H1 (cell line): ENCODE results near the gene UBE2E2. TPM values are rescaled to one million over a fixed set of nuclear protein-coding genes. Genes with fewer than 3 reads are reported as not detected.

Experiments used
- CTCF ChIA-PET: fragments of 300-600 bp; sonication (Branson Sonifier 250); formaldehyde crosslinking; loops from one replicate; lab custom pipeline; 2021; ENCODE audit not compliant: partially characterized antibody; lab: Charles Lee
- POLR2A ChIA-PET: fragments of 300-600 bp; sonication (Branson Sonifier 250); formaldehyde crosslinking; loops from one replicate; lab custom pipeline; 2021; ENCODE audit warnings: inconsistent platforms; ENCODE audit not compliant: partially characterized antibody; lab: Charles Lee
- DNase-seq, 2 experiments: peaks; one replicate each; pipeline versions ENCODE4 v3.0.0 to v3.0.0-alpha.2; 2010 to 2022; ENCODE audit warnings: low spot score in 2 of 2, low read depth in 1 of 2, mixed read lengths in 1 of 2
- FAIRE-seq: peaks from 2 replicates; lab custom pipeline; 2011; peaks lifted over from hg19 to GRCh38; lab: Jason Lieb, UNC
- H2AFZ ChIP-seq: 2 replicates; pipeline ENCODE4 v1.8.1; 2012; ENCODE audit warnings: low read length, inconsistent platforms
- H2AK5ac ChIP-seq: 2 replicates; pipeline ENCODE4 v1.6.1; 2013; ENCODE audit warnings: low read depth, low read length
- H2BK120ac ChIP-seq: replicated peaks from 2 replicates; pipeline ENCODE3; 2013; ENCODE audit warnings: low read depth, low read length, inconsistent platforms
- H2BK12ac ChIP-seq: 2 replicates; pipeline ENCODE4 v1.6.1; 2013; ENCODE audit warnings: low read depth, low read length
- H2BK15ac ChIP-seq: 2 replicates; pipeline ENCODE4 v1.6.1; 2013; ENCODE audit warnings: low read length
- H2BK20ac ChIP-seq: 2 replicates; pipeline ENCODE4 v1.6.1; 2013; ENCODE audit warnings: low read length
- H2BK5ac ChIP-seq: 2 replicates; pipeline ENCODE4 v1.6.1; 2013; ENCODE audit warnings: low read depth, low read length
- H3K14ac ChIP-seq: 2 replicates; pipeline ENCODE4 v1.6.1; 2013; ENCODE audit warnings: inconsistent platforms; ENCODE audit not compliant: insufficient read length
- H3K18ac ChIP-seq: 2 replicates; pipeline ENCODE4 v1.6.1; 2013; ENCODE audit warnings: low read length; ENCODE audit errors: extremely low read depth
- H3K23ac ChIP-seq: 2 replicates; pipeline ENCODE4 v1.6.1; 2013; ENCODE audit warnings: inconsistent platforms; ENCODE audit not compliant: insufficient read length
- H3K23me2 ChIP-seq: 2 replicates; pipeline ENCODE4 v1.6.1; 2013; ENCODE audit warnings: low read depth, low read length
- H3K27ac ChIP-seq: 2 replicates; pipeline ENCODE4 v1.6.1; 2011; ENCODE audit warnings: low read depth, low read length, inconsistent platforms
- H3K27me3 ChIP-seq, 4 experiments: replicated peaks in 1 of 4; 1 replicate in 1 of 4; 2 replicates in 3 of 4; pipeline versions ENCODE4 v1.6.1 to v1.8.1; 2011 to 2013; ENCODE audit warnings: low read length in 3 of 4, mild to moderate bottlenecking in 3 of 4, inconsistent platforms in 2 of 4, mixed read lengths in 2 of 4, moderate library complexity in 1 of 4; ENCODE audit not compliant: control insufficient read depth in 3 of 4, insufficient read depth in 3 of 4; ENCODE audit errors: extremely low read depth in 1 of 4
- H3K36me3 ChIP-seq, 4 experiments: 2 replicates each; pipeline versions ENCODE4 v1.6.1 to v1.8.1; 2011 to 2013; ENCODE audit warnings: mild to moderate bottlenecking in 4 of 4, low read length in 3 of 4, moderate library complexity in 2 of 4, control low read depth in 1 of 4, inconsistent platforms in 1 of 4; ENCODE audit not compliant: insufficient read depth in 4 of 4, control insufficient read depth in 2 of 4
- H3K4ac ChIP-seq: replicated peaks from 2 replicates; pipeline ENCODE3; 2013; ENCODE audit warnings: low read length, low read depth, mixed read lengths, inconsistent platforms; ENCODE audit not compliant: insufficient read length
- H3K4me1 ChIP-seq, 4 experiments: replicated peaks in 1 of 4; 1 replicate in 1 of 4; 2 replicates in 3 of 4; pipeline versions ENCODE4 v1.6.1 to v1.8.1; 2011 to 2013; ENCODE audit warnings: low read length in 3 of 4, inconsistent platforms in 2 of 4, mixed read lengths in 1 of 4; ENCODE audit not compliant: insufficient read depth in 4 of 4, control insufficient read depth in 3 of 4
- H3K4me2 ChIP-seq, 2 experiments: 2 replicates each; pipeline versions ENCODE4 v1.6.1 to v1.8.1; 2011 to 2013; ENCODE audit warnings: low read depth in 2 of 2, low read length in 2 of 2, control low read depth in 1 of 2, inconsistent platforms in 1 of 2, mild to moderate bottlenecking in 1 of 2; ENCODE audit not compliant: insufficient read depth in 1 of 2
- H3K4me3 ChIP-seq, 4 experiments: fragments of 200-600, 300-600 bp in 1 of 4; sonication (generic), shearing (Covaris generic), sonication (Bioruptor Twin) in 1 of 4; 2 replicates each; pipeline versions ENCODE4 v1.5.1 to v1.8.1; 2011 to 2016; ENCODE audit warnings: low read length in 4 of 4, low read depth in 3 of 4, control low read depth in 2 of 4, inconsistent platforms in 2 of 4, mild to moderate bottlenecking in 2 of 4, mixed read lengths in 1 of 4, moderate library complexity in 1 of 4; ENCODE audit not compliant: insufficient read depth in 2 of 4; ENCODE audit errors: extremely low read depth in 1 of 4
- H3K56ac ChIP-seq: replicated peaks from 2 replicates; pipeline ENCODE3; 2013; ENCODE audit warnings: low read depth, mild to moderate bottlenecking, mixed read lengths, low read length, inconsistent platforms; ENCODE audit not compliant: insufficient read length
- H3K79me1 ChIP-seq: 2 replicates; pipeline ENCODE4 v1.6.1; 2013; ENCODE audit warnings: low read depth, low read length, control low read depth
- H3K79me2 ChIP-seq, 2 experiments: 2 replicates each; pipeline versions ENCODE4 v1.6.1 to v1.8.1; 2012 to 2013; ENCODE audit warnings: low read length in 2 of 2, mild to moderate bottlenecking in 2 of 2, inconsistent platforms in 1 of 2; ENCODE audit not compliant: insufficient read depth in 2 of 2, control insufficient read depth in 1 of 2
- H3K9ac ChIP-seq, 4 experiments: replicated peaks in 1 of 4; 1 replicate in 1 of 4; 2 replicates in 3 of 4; pipeline versions ENCODE4 v1.6.1 to v1.8.1; 2011 to 2013; ENCODE audit warnings: low read depth in 3 of 4, low read length in 3 of 4, control low read depth in 2 of 4, mild to moderate bottlenecking in 2 of 4, moderate library complexity in 2 of 4, inconsistent platforms in 1 of 4; ENCODE audit errors: extremely low read depth in 1 of 4
- H3K9me3 ChIP-seq, 2 experiments: 2 replicates each; pipeline versions ENCODE4 v1.6.1 to v1.8.1; 2012 to 2013; ENCODE audit warnings: mild to moderate bottlenecking in 2 of 2, moderate library complexity in 2 of 2, control low read depth in 1 of 2, inconsistent platforms in 1 of 2, low read depth in 1 of 2, low read length in 1 of 2, mixed read lengths in 1 of 2; ENCODE audit not compliant: insufficient read depth in 2 of 2
- H4K20me1 ChIP-seq, 2 experiments: replicated peaks in 1 of 2; 2 replicates each; pipeline versions ENCODE3 to v1.8.1; 2011 to 2013; ENCODE audit warnings: inconsistent platforms in 2 of 2, low read length in 2 of 2, mild to moderate bottlenecking in 1 of 2; ENCODE audit not compliant: insufficient read depth in 2 of 2, control insufficient read depth in 1 of 2
- H4K5ac ChIP-seq: 2 replicates; pipeline ENCODE4 v1.6.1; 2013; ENCODE audit warnings: low read length, low read depth, mixed read lengths, inconsistent platforms; ENCODE audit not compliant: insufficient read length
- H4K8ac ChIP-seq: 2 replicates; pipeline ENCODE4 v1.8.0; 2013; ENCODE audit warnings: mild to moderate bottlenecking, moderate library complexity, low read length, inconsistent platforms; ENCODE audit not compliant: insufficient read depth; ENCODE audit errors: extremely low read depth
- H4K91ac ChIP-seq: replicated peaks from 2 replicates; pipeline ENCODE3; 2013; ENCODE audit warnings: low read length, mixed read lengths, inconsistent platforms; ENCODE audit not compliant: insufficient read length
- BCL11A ChIP-seq, 2 experiments: IDR thresholded peaks; one replicate each; pipeline ENCODE4 v1.6.1; 2011; ENCODE audit warnings: low read depth in 2 of 2, low read length in 2 of 2, mild to moderate bottlenecking in 2 of 2
- CBX5 ChIP-seq: fragments of 300-800, 300-1000 bp; sonication (generic); IDR thresholded peaks from 2 replicates; pipeline ENCODE4 v1.7.1; 2016; ENCODE audit warnings: antibody characterized with exemption, low read length, low read depth
- CTBP2 ChIP-seq: IDR thresholded peaks from 2 replicates; pipeline ENCODE4 v1.7.0; 2011; ENCODE audit warnings: borderline replicate concordance, mild to moderate bottlenecking, moderate library complexity, mixed read lengths, low read length; ENCODE audit not compliant: insufficient read depth, insufficient read length
- EZH2 ChIP-seq: fragments of 200-600 bp; sonication (generic); IDR thresholded peaks from 2 replicates; pipeline ENCODE4 v1.7.1; 2012; ENCODE audit warnings: low read depth, mild to moderate bottlenecking, moderate library complexity, low read length, inconsistent platforms; ENCODE audit not compliant: severe bottlenecking
- HDAC2 ChIP-seq, 2 experiments: fragments of 300-600 bp in 1 of 2; sonication (generic) in 1 of 2; IDR thresholded peaks; 2 replicates each; pipeline ENCODE4 v1.6.1; 2011 to 2012; ENCODE audit warnings: low read depth in 2 of 2, low read length in 2 of 2, mild to moderate bottlenecking in 2 of 2, moderate library complexity in 2 of 2, borderline replicate concordance in 1 of 2, inconsistent platforms in 1 of 2
- KDM1A ChIP-seq: fragments of 200-600, 300-600 bp; sonication (generic); IDR thresholded peaks from 2 replicates; pipeline ENCODE4 v1.7.1; 2016; ENCODE audit warnings: mild to moderate bottlenecking, low read length, borderline replicate concordance
- KDM4A ChIP-seq: IDR thresholded peaks from one replicate; pipeline ENCODE4 v1.7.1; 2012; ENCODE audit warnings: low read depth, mild to moderate bottlenecking, moderate library complexity, low read length, inconsistent platforms; ENCODE audit not compliant: severe bottlenecking
- NRF1 ChIP-seq: IDR thresholded peaks from 2 replicates; pipeline ENCODE4 v1.6.1; 2011; ENCODE audit warnings: mild to moderate bottlenecking, low read depth, low read length, improper control_type of control experiment
- RBBP5 ChIP-seq: IDR thresholded peaks from 2 replicates; pipeline ENCODE4 v1.7.1; 2012; ENCODE audit warnings: low read depth, mild to moderate bottlenecking, inconsistent platforms, low read length, moderate library complexity, borderline replicate concordance
- SP1 ChIP-seq: IDR thresholded peaks from 2 replicates; pipeline ENCODE4 v1.6.1; 2011; ENCODE audit warnings: low read depth, low read length
- WGBS, 2 experiments: shearing (Covaris generic) in 1 of 2; methylation state at CpG; one replicate each; pipeline versions ENCODE4 v1.1.6 to v1.1.7; 2013 to 2015; ENCODE audit warnings: low lambda C conversion rate in 2 of 2, mixed read lengths in 2 of 2, inconsistent platforms in 1 of 2, low coverage in 1 of 2, missing lambda C conversion rate in 1 of 2; ENCODE audit not compliant: insufficient replicate concordance in 2 of 2, insufficient coverage in 1 of 2, insufficient read length in 1 of 2; ENCODE audit errors: extremely low coverage in 1 of 2, missing lambda C conversion rate in 1 of 2; 5-methylcytosine and 5-hydroxymethylcytosine counted together
- polyA plus RNA-seq, 7 experiments: library from polyadenylated mRNA; depleted of rRNA in 3 of 7; stranded (reverse) in 5 of 7; unstranded in 2 of 7; fragments of >200 nt in 5 of 7; fragments of 200-250 nt in 2 of 7; gene quantifications; 1 replicate in 5 of 7; 2 replicates in 1 of 7; 4 replicates in 1 of 7; pipeline versions ENCODE4 v1.2.1 to v1.2.3, GENCODE V29; 2011 to 2013; ENCODE audit warnings: missing spikeins in 2 of 7, mixed read lengths in 2 of 7
- total RNA-seq: library from RNA; stranded (reverse); fragmentation: NEBNext Ultra II Directional; extraction: Animal tissue kit (Norgen Biotek cat#: 25700); gene quantifications from 2 replicates; pipeline ENCODE4 v1.2.1, GENCODE V29; 2021
- TF ChIP-seq, protein P1 (sequence below): IDR thresholded peaks from 2 replicates; pipeline ENCODE4 v1.6.1; 2012; ENCODE audit warnings: inconsistent platforms

Gene UBE2E2
- total and polyA plus RNA-seq, 2 of the 8 experiments (the other 6 are each of a cell fraction or from before 2014, with no cell fraction given): 57.6 to 70.6 TPM

DNA sequence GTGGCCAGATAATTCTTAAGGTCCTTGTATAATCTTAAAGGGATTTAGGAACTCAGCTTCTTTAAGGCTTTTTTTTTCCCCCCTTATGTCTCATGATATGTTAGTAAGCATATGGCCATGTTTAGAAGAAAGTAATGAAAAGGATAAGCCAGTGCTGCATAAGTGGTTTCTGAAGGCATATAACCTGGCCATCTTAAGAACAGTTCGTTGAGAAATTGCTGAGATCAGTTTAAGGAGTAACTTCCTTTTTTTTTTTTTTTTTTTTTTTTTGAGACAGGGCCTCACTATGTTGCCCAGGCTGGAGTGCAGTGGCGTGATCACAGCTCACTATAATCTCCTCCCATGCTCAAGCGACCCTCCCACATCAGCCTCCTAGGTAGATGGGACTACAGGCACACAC is 51.7 kb downstream of the UBE2E2 start:
- WGBS, 2 experiments: 86% methylated on average over 3 of the region's 3 CpGs; no CpG with 5 or more reads in 1 of the 2 experiments
- Histone ChIP-seq H3K36me3 (no peaks in the 10 kb centered on the region), H3K27me3 (no peaks in the 10 kb centered on the region), H2BK20ac (no peak overlapping the region), H2BK120ac (no peak overlapping the region), H3K18ac (no peak overlapping the region), H3K9me3 (0 out of 4 replicates have a peak, but pooled peaks cover 0 to 4% of the 10 kb centered on the region in 2 experiments), H3K4me2 (no peak overlapping the region), H4K20me1 (no peaks in the 10 kb centered on the region), H4K5ac (no peak overlapping the region), H3K79me1 (no peaks in the 10 kb centered on the region; the same call in 1 of the 2 replicates), H3K4me1 (no peaks in the 10 kb centered on the region), H3K56ac (no peak overlapping the region), H3K4me3 (no peak overlapping the region), H3K23me2 (no peaks in the 10 kb centered on the region; the same call in 1 of the 2 replicates), H2BK12ac (no peak overlapping the region), H3K79me2 (peaks cover 0 to 65% of the 10 kb centered on the region in 2 experiments; a peak in 2 of 4 replicates), H2AFZ (no peak overlapping the region), H3K9ac (no peak overlapping the region), H3K14ac (no peak overlapping the region), H3K4ac (no peak overlapping the region), H2AK5ac (no peak overlapping the region), H3K23ac (no peak overlapping the region), H2BK5ac (no peak overlapping the region), H3K27ac (no peak overlapping the region), H4K8ac (no peak overlapping the region), H2BK15ac (no peak overlapping the region), H4K91ac (no peak overlapping the region)
- ChIA-PET POLR2A (no interaction called here), CTCF (interaction anchor here (0.8 to 1.7 kb wide), 3 partner anchors 15 to 20 kb away, joined by 3 to 4 read pairs (median 4); no protein-coding TSS in a partner anchor)
- DNase-seq (no peak), FAIRE-seq (no peak)
- TF ChIP-seq CBX5: no peak
- TF ChIP-seq EZH2: no peak
- no peak for TF ChIP-seq KDM4A
- TF ChIP-seq, protein P1, sequence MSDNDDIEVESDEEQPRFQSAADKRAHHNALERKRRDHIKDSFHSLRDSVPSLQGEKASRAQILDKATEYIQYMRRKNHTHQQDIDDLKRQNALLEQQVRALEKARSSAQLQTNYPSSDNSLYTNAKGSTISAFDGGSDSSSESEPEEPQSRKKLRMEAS: no peak
- no peak for TF ChIP-seq CTBP2
- no peak for TF ChIP-seq BCL11A (IDR thresholded peaks at IDR 0.05; ENCODE audit: low read depth in 2 of 2, low read length in 2 of 2)
- TF ChIP-seq SP1: no peak
- TF ChIP-seq KDM1A: no peak
- no peak for TF ChIP-seq NRF1
- no peak for TF ChIP-seq HDAC2 (IDR thresholded peaks at IDR 0.05; ENCODE audit: borderline replicate concordance in 1 of 2, low read depth in 2 of 2, low read length in 2 of 2)
- no peak for TF ChIP-seq RBBP5
